NCI-H446 (cell line): ENCODE data around the gene CLCN5.

Experiments
- DNase-seq, 2 experiments: peaks; one replicate each; lab custom pipeline; 2025; lab: John Stamatoyannopoulos, UW

The CLCN5 gene

GRCh38 chrX:49934148-49934547, 11.8 kb downstream of the CLCN5 start:
- no peak for DNase-seq

- no peak for DNase-seq
Observed at GRCh38 chrX:49934729-49935128, 12.3 kb downstream of the CLCN5 start.

- no peak for DNase-seq
Observed at GRCh38 chrX:49947781-49948180, 25.4 kb downstream of the CLCN5 start.

- DNase-seq = no peak
Observed at GRCh38 chrX:49949961-49950360, 27.6 kb downstream of the CLCN5 start.

- peak in 1 of 2 experiments; percentile 3 for DNase-seq
Observed at GRCh38 chrX:49951524-49952193, 29.3 kb downstream of the CLCN5 start.

GRCh38 chrX:49956313-49956712, 33.9 kb downstream of the CLCN5 start:
- DNase-seq = no peak

GRCh38 chrX:49958727-49959485, 36.5 kb downstream of the CLCN5 start:
- no peak for DNase-seq

GRCh38 chrX:49959602-49960001, 37.2 kb downstream of the CLCN5 start:
- no peak for DNase-seq

- no peak for DNase-seq
Observed at GRCh38 chrX:49960061-49960460, 37.7 kb downstream of the CLCN5 start.

- no peak for DNase-seq
Observed at GRCh38 chrX:49970674-49971073, 48.3 kb downstream of the CLCN5 start.

GRCh38 chrX:49972328-49972860, 50.0 kb downstream of the CLCN5 start:
- no peak for DNase-seq

- no peak for DNase-seq
Observed at GRCh38 chrX:49976682-49977197, 54.3 kb downstream of the CLCN5 start.

- DNase-seq = peak in 1 of 2 experiments; percentile 3
Observed at GRCh38 chrX:49977319-49978090, 55.1 kb downstream of the CLCN5 start.

- DNase-seq = no peak
Observed at GRCh38 chrX:49978176-49978575, 55.8 kb downstream of the CLCN5 start.

- no peak for DNase-seq
Observed at GRCh38 chrX:49986058-49986457, 63.7 kb downstream of the CLCN5 start.

GRCh38 chrX:49987651-49988050, 65.3 kb downstream of the CLCN5 start:
- DNase-seq = no peak

GRCh38 chrX:49988143-49988542, 65.7 kb downstream of the CLCN5 start:
- DNase-seq = no peak

GRCh38 chrX:49991758-49992157, 69.4 kb downstream of the CLCN5 start:
- peak in 1 of 2 experiments; percentile 47 for DNase-seq

- no peak for DNase-seq
Observed at GRCh38 chrX:49992853-49993252, 70.5 kb downstream of the CLCN5 start.

- DNase-seq = no peak
Observed at GRCh38 chrX:49993661-49994060, 71.3 kb downstream of the CLCN5 start.

- DNase-seq = no peak
Observed at GRCh38 chrX:49995107-49995731, 72.8 kb downstream of the CLCN5 start.
